HCT116 (cell line): ENCODE data around the gene ERC1. TPM values are rescaled to one million over a fixed set of nuclear protein-coding genes. Genes with fewer than 3 reads are reported as not detected.

ENCODE experiments used
- ATAC-seq: fragments of 200-7000 bp; cut with Tn5 transposase; 2 replicates; pipeline ENCODE4 v1.9.1; 2020; ENCODE audit warnings: mild to moderate bottlenecking, moderate library complexity
- BruUV-seq: library from RNA; stranded (reverse); fragments of 400-500 nt; replicated peaks from 2 replicates; lab custom pipeline; 2021; lab: Mats Ljungman, UMichigan
- CTCF ChIA-PET: fragments of 300-600 bp; sonication (Branson Sonifier 250); formaldehyde crosslinking; loops from one replicate; lab custom pipeline; 2021; ENCODE audit warnings: antibody characterized with exemption; lab: Charles Lee
- POLR2A ChIA-PET: fragments of 300-600, 350-600 bp; sonication (Branson Sonifier 250); formaldehyde crosslinking; loops from one replicate; lab custom pipeline; 2021; ENCODE audit warnings: antibody characterized with exemption; lab: Charles Lee
- RAD21 ChIA-PET, 2 experiments: fragments of 300-600 bp; sonication (Branson Sonifier 250); formaldehyde crosslinking; loops; one replicate each; lab custom pipeline; 2023; ENCODE audit warnings: low total read pairs in 2 of 2; ENCODE audit not compliant: uncharacterized antibody in 2 of 2, unreplicated experiment in 2 of 2, low non-redundant PET in 1 of 2; lab: Charles Lee
- DNase-seq: peaks from one replicate; pipeline ENCODE4 v3.0.0-alpha.2; 2010; ENCODE audit warnings: low read depth, low spot score
- H2AFZ ChIP-seq: fragments of 200-600 bp; shearing (Covaris generic), sonication (generic); 2 replicates; pipeline ENCODE4 v1.6.1; 2017; ENCODE audit warnings: low read depth, mixed run types, mixed read lengths, antibody characterized with exemption, low read length; ENCODE audit not compliant: poor library complexity, severe bottlenecking
- H3K27ac ChIP-seq: 2 replicates; pipeline ENCODE4 v1.5.1; 2012; ENCODE audit warnings: low read depth, low read length
- H3K27me3 ChIP-seq: fragments of 200-600 bp; sonication (generic); 2 replicates; pipeline ENCODE4 v1.6.1; 2016; ENCODE audit warnings: mixed run types, low read length, mixed read lengths; ENCODE audit not compliant: insufficient read depth
- H3K36me3 ChIP-seq, 2 experiments: fragments of 200-500 bp in 1 of 2; fragments of 200-600 bp in 1 of 2; sonication (Bioruptor generic) in 1 of 2; sonication (generic) in 1 of 2; 2 replicates each; pipeline versions ENCODE4 v1.5.1 to v1.6.1; 2014 to 2016; ENCODE audit warnings: low read length in 2 of 2, inconsistent platforms in 1 of 2, mixed read lengths in 1 of 2, mixed run types in 1 of 2; ENCODE audit not compliant: insufficient read depth in 2 of 2, control insufficient read depth in 1 of 2
- H3K4me1 ChIP-seq, 2 experiments: fragments of 200-600 bp in 1 of 2; sonication (generic) in 1 of 2; 2 replicates each; pipeline versions ENCODE4 v1.5.1 to v1.6.1; 2012 to 2017; ENCODE audit warnings: low read length in 2 of 2, inconsistent platforms in 1 of 2, mild to moderate bottlenecking in 1 of 2, mixed read lengths in 1 of 2, mixed run types in 1 of 2, moderate library complexity in 1 of 2; ENCODE audit not compliant: insufficient read depth in 2 of 2, control insufficient read depth in 1 of 2
- H3K4me2 ChIP-seq: fragments of 200-600 bp; sonication (generic); 2 replicates; pipeline ENCODE4 v1.6.1; 2017; ENCODE audit warnings: mixed run types, low read length, mixed read lengths
- H3K4me3 ChIP-seq, 2 experiments: fragments of 200-600 bp in 1 of 2; sonication (generic) in 1 of 2; replicated peaks in 1 of 2; 2 replicates each; pipeline ENCODE4 v1.5.1; 2011 to 2016; ENCODE audit warnings: low read length in 2 of 2, control low read depth in 1 of 2, low read depth in 1 of 2, mild to moderate bottlenecking in 1 of 2, mixed read lengths in 1 of 2, mixed run types in 1 of 2
- H3K79me2 ChIP-seq: fragments of 200-600 bp; sonication (generic); 2 replicates; pipeline ENCODE4 v1.6.1; 2017; ENCODE audit warnings: mild to moderate bottlenecking, mixed run types, low read length, moderate library complexity, mixed read lengths; ENCODE audit not compliant: insufficient read depth
- H3K9ac ChIP-seq: fragments of 200-600 bp; sonication (generic); 2 replicates; pipeline ENCODE4 v1.6.1; 2016; ENCODE audit warnings: low read length, mixed read lengths
- H3K9me2 ChIP-seq: fragments of 200-600 bp; sonication (generic), shearing (Covaris generic); 2 replicates; pipeline ENCODE4 v1.6.1; 2017; ENCODE audit warnings: mixed run types, mild to moderate bottlenecking, moderate library complexity; ENCODE audit not compliant: insufficient read depth
- H3K9me3 ChIP-seq, 2 experiments: fragments of 200-500 bp in 1 of 2; fragments of 200-600 bp in 1 of 2; sonication (Bioruptor generic) in 1 of 2; sonication (generic) in 1 of 2; 2 replicates each; pipeline ENCODE4 v1.6.1; 2014 to 2017; ENCODE audit warnings: low read length in 2 of 2, mixed read lengths in 2 of 2, inconsistent platforms in 1 of 2, low read depth in 1 of 2, mild to moderate bottlenecking in 1 of 2, mixed run types in 1 of 2, moderate library complexity in 1 of 2; ENCODE audit not compliant: control insufficient read depth in 1 of 2, insufficient read depth in 1 of 2
- H4K20me1 ChIP-seq: fragments of 200-600 bp; sonication (generic), shearing (Covaris generic); 2 replicates; pipeline ENCODE4 v1.6.1; 2017; ENCODE audit warnings: mixed run types, mild to moderate bottlenecking, moderate library complexity; ENCODE audit not compliant: insufficient read depth
- CBX3 ChIP-seq: IDR thresholded peaks from 2 replicates; pipeline ENCODE4 v1.6.1; 2012; ENCODE audit warnings: low read depth
- CEBPB ChIP-seq: IDR thresholded peaks from 2 replicates; pipeline ENCODE4 v1.6.1; 2012; ENCODE audit warnings: low read depth
- EGR1 ChIP-seq: IDR thresholded peaks from 2 replicates; pipeline ENCODE4 v1.6.1; 2012; ENCODE audit warnings: low read depth
- EZH2 ChIP-seq: fragments of 200-600 bp; sonication (generic); IDR thresholded peaks from 2 replicates; pipeline ENCODE4 v1.6.1; 2017; ENCODE audit warnings: antibody characterized with exemption, mixed run types
- FOSL1 ChIP-seq: IDR thresholded peaks from 2 replicates; pipeline ENCODE4 v1.6.1; 2012; ENCODE audit warnings: low read depth
- JUND ChIP-seq: IDR thresholded peaks from 2 replicates; pipeline ENCODE4 v1.6.1; 2012
- POLR2A ChIP-seq: IDR thresholded peaks from 2 replicates; pipeline ENCODE4 v1.7.0; 2011; ENCODE audit warnings: borderline replicate concordance; ENCODE audit not compliant: insufficient read depth, insufficient read length; ENCODE audit errors: extremely low read depth
- RAD21 ChIP-seq: IDR thresholded peaks from 2 replicates; pipeline ENCODE4 v1.6.1; 2012; ENCODE audit warnings: low read depth, mild to moderate bottlenecking
- SIN3A ChIP-seq: IDR thresholded peaks from 2 replicates; pipeline ENCODE4 v1.6.1; 2012; ENCODE audit warnings: low read depth
- SP1 ChIP-seq: IDR thresholded peaks from 2 replicates; pipeline ENCODE4 v1.6.1; 2012; ENCODE audit warnings: low read depth
- SRF ChIP-seq: IDR thresholded peaks from 2 replicates; pipeline ENCODE4 v1.6.1; 2012; ENCODE audit warnings: low read depth
- TCF7L2 ChIP-seq: IDR thresholded peaks from 2 replicates; pipeline ENCODE4 v1.7.0; 2011; ENCODE audit warnings: borderline replicate concordance, inconsistent platforms; ENCODE audit not compliant: insufficient read depth, insufficient read length; ENCODE audit errors: extremely low read depth
- YY1 ChIP-seq: IDR thresholded peaks from 2 replicates; pipeline ENCODE4 v1.6.1; 2011; ENCODE audit warnings: low read length, low read depth, moderate library complexity, mild to moderate bottlenecking; ENCODE audit not compliant: insufficient replicate concordance; ENCODE audit errors: extremely low read depth
- ZFX ChIP-seq: fragments of 450-650 bp; IDR thresholded peaks from 2 replicates; pipeline ENCODE4 v1.6.1; 2017
- ZNF274 ChIP-seq: fragments of 200-500 bp; sonication (Bioruptor generic); IDR thresholded peaks from 2 replicates; pipeline ENCODE4 v1.6.1; 2014; ENCODE audit warnings: mild to moderate bottlenecking, low read depth, low read length, inconsistent platforms
- intact Hi-C: fragments of 100-400 bp; cut with micrococcal nuclease; formaldehyde crosslinking; loops from 2 replicates; pipeline ENCODE4 v1.10.0; 2022
- total RNA-seq: library from RNA; stranded (reverse); gene quantifications from one replicate; pipeline ENCODE4 v1.2.1, GENCODE V29; 2021; ENCODE audit not compliant: unreplicated experiment
- TF ChIP-seq, protein P1 (sequence below): IDR thresholded peaks from 2 replicates; pipeline ENCODE4 v1.6.1; 2012
- TF ChIP-seq, protein P2 (sequence below): IDR thresholded peaks from 2 replicates; pipeline ENCODE4 v1.6.1; 2012
- TF ChIP-seq, protein P3 (sequence below): IDR thresholded peaks from 2 replicates; pipeline ENCODE4 v1.6.1; 2012; ENCODE audit warnings: low read depth
- TF ChIP-seq, protein P4 (sequence below), 3 experiments: fragments of 200-600 bp in 1 of 3; sonication (generic) in 1 of 3; IDR thresholded peaks in 2 of 3; conservative IDR thresholded peaks in 1 of 3; 2 replicates each; pipeline ENCODE4 v1.5.1; 2012 to 2017; ENCODE audit warnings: low read depth in 2 of 3, low read length in 2 of 3, antibody characterized with exemption in 1 of 3, borderline replicate concordance in 1 of 3, control low read depth in 1 of 3, mild to moderate bottlenecking in 1 of 3, mixed read lengths in 1 of 3, mixed run types in 1 of 3, moderate library complexity in 1 of 3; ENCODE audit not compliant: insufficient read depth in 1 of 3

Gene ERC1
- total RNA-seq, 1 experiment from 2014 or later = 41.9 TPM

DNA sequence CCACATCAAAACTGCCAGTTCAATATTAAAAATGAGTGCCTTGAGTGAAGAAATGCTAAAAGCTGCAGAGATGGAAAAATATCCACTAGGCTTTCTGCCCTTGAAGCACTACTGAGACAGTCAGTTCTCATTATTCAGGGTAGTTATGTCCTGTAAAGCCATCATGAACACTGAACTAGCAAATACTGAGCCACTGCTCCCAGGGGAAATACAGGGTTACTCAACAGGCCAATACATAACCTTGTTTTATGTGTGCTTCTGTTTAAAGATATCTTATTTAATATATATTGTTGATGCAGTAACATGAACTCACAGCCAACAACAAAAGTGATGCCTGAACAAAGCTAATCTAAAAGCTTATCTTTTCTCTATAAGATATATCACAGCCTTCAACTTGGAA, 44.8 kb upstream of the ERC1 start (continued):
- TF ChIP-seq SRF (no peak), ZFX (no peak), JUND (no peak)

DNA sequence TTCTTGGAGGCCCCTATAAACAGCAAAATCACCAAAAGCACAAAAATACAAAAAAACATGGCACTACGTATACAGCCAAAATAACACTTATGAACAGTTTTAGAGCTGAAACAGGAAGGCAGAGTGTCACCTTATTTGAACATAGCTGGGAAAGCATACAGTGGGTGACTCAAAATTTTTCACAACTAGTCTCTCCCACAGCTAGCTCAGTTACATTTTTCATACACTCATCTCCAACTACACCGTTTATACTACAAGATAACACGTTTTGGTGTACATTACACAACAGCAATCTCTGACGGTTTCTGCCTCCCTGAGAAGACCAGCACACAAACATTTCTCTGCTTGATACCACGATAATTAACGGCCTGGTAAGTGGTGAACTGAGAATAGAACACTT, 44.4 kb upstream of the ERC1 start:
- no peaks in the 10 kb centered on the region for H3K9me2 ChIP-seq
- peaks cover 5 to 9% of the 10 kb centered on the region in 2 experiments for H3K4me1 ChIP-seq
- ChIA-PET POLR2A (no interaction called here), CTCF (no interaction called here), RAD21 (no interaction called here)
- intact Hi-C loops = loop anchor here (5.0 kb wide), 1 partner anchor 636 kb away; no protein-coding TSS in a partner anchor
- H3K79me2 ChIP-seq = peaks cover 62% of the 10 kb centered on the region
- no peak overlapping the region for H3K4me2 ChIP-seq
- no peak overlapping the region for H3K9ac ChIP-seq
- peaks cover 0 to 13% of the 10 kb centered on the region in 2 experiments; a peak in 2 of 4 replicates for H3K36me3 ChIP-seq
- ATAC-seq = no peak
- no TSS peak for BruUV-seq
- no peak overlapping the region for H3K27ac ChIP-seq
- H2AFZ ChIP-seq = no peak overlapping the region
- H4K20me1 ChIP-seq = no peaks in the 10 kb centered on the region
- H3K9me3 ChIP-seq = no peaks in the 10 kb centered on the region
- DNase-seq = no peak
- H3K27me3 ChIP-seq = no peaks in the 10 kb centered on the region
- TF ChIP-seq YY1 (no peak), CEBPB (no peak), EGR1 (no peak), ZNF274 (no peak), EZH2 (no peak), TCF7L2 (no peak), FOSL1 (no peak), ZFX (no peak), JUND (no peak), SP1 (no peak), POLR2A (no peak), SIN3A (no peak), CBX3 (no peak), SRF (no peak), RAD21 (no peak)
- TF ChIP-seq, protein P1, sequence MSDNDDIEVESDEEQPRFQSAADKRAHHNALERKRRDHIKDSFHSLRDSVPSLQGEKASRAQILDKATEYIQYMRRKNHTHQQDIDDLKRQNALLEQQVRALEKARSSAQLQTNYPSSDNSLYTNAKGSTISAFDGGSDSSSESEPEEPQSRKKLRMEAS = no peak
- TF ChIP-seq, protein P2, sequence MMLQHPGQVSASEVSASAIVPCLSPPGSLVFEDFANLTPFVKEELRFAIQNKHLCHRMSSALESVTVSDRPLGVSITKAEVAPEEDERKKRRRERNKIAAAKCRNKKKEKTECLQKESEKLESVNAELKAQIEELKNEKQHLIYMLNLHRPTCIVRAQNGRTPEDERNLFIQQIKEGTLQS = no peak
- TF ChIP-seq, protein P3, sequence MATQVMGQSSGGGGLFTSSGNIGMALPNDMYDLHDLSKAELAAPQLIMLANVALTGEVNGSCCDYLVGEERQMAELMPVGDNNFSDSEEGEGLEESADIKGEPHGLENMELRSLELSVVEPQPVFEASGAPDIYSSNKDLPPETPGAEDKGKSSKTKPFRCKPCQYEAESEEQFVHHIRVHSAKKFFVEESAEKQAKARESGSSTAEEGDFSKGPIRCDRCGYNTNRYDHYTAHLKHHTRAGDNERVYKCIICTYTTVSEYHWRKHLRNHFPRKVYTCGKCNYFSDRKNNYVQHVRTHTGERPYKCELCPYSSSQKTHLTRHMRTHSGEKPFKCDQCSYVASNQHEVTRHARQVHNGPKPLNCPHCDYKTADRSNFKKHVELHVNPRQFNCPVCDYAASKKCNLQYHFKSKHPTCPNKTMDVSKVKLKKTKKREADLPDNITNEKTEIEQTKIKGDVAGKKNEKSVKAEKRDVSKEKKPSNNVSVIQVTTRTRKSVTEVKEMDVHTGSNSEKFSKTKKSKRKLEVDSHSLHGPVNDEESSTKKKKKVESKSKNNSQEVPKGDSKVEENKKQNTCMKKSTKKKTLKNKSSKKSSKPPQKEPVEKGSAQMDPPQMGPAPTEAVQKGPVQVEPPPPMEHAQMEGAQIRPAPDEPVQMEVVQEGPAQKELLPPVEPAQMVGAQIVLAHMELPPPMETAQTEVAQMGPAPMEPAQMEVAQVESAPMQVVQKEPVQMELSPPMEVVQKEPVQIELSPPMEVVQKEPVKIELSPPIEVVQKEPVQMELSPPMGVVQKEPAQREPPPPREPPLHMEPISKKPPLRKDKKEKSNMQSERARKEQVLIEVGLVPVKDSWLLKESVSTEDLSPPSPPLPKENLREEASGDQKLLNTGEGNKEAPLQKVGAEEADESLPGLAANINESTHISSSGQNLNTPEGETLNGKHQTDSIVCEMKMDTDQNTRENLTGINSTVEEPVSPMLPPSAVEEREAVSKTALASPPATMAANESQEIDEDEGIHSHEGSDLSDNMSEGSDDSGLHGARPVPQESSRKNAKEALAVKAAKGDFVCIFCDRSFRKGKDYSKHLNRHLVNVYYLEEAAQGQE = no peak
- TF ChIP-seq, protein P4, sequence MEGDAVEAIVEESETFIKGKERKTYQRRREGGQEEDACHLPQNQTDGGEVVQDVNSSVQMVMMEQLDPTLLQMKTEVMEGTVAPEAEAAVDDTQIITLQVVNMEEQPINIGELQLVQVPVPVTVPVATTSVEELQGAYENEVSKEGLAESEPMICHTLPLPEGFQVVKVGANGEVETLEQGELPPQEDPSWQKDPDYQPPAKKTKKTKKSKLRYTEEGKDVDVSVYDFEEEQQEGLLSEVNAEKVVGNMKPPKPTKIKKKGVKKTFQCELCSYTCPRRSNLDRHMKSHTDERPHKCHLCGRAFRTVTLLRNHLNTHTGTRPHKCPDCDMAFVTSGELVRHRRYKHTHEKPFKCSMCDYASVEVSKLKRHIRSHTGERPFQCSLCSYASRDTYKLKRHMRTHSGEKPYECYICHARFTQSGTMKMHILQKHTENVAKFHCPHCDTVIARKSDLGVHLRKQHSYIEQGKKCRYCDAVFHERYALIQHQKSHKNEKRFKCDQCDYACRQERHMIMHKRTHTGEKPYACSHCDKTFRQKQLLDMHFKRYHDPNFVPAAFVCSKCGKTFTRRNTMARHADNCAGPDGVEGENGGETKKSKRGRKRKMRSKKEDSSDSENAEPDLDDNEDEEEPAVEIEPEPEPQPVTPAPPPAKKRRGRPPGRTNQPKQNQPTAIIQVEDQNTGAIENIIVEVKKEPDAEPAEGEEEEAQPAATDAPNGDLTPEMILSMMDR (IDR thresholded peaks at IDR 0.05 in 2 of 3, conservative IDR thresholded peaks at IDR 0.05 in 1 of 3; ENCODE audit: borderline replicate concordance in 1 of 3, insufficient read depth in 1 of 3, low read depth in 2 of 3, low read length in 2 of 3) = no peak
- TF ChIP-seq, all 23 proteins: peak for 0
- no peak overlapping the region for H3K4me3 ChIP-seq
